OCI-LY7 (cell line): Measurements from ENCODE around the gene EOLA1. TPM values are rescaled to one million over a fixed set of nuclear protein-coding genes. Genes with fewer than 3 reads are reported as not detected.

Experiments
- BruUV-seq: library from RNA; stranded (reverse); fragments of 400-500 nt; replicated peaks from 2 replicates; lab custom pipeline; 2021; lab: Mats Ljungman, UMichigan
- CTCF ChIA-PET: fragments of 300-600 bp; sonication (Branson Sonifier 250); formaldehyde crosslinking; loops from one replicate; lab custom pipeline; 2022; ENCODE audit warnings: antibody characterized with exemption; ENCODE audit not compliant: unreplicated experiment; lab: Charles Lee
- POLR2A ChIA-PET: fragments of 300-600 bp; sonication (Branson Sonifier 250); formaldehyde crosslinking; loops from one replicate; lab custom pipeline; 2022; ENCODE audit warnings: antibody characterized with exemption; lab: Charles Lee
- DNase-seq: peaks from one replicate; pipeline ENCODE4 v3.0.0-alpha.2; 2015; ENCODE audit warnings: low spot score
- H2AFZ ChIP-seq: fragments of 200-600 bp; sonication (generic), shearing (Covaris generic); 2 replicates; pipeline ENCODE4 v1.6.1; 2014; ENCODE audit warnings: mild to moderate bottlenecking, antibody characterized with exemption, low read length, moderate library complexity
- H3K27ac ChIP-seq: fragments of 200-600 bp; sonication (generic); 2 replicates; pipeline ENCODE4 v1.5.1; 2014; ENCODE audit warnings: mixed run types, low read depth, mild to moderate bottlenecking, moderate library complexity, low read length, inconsistent platforms; ENCODE audit not compliant: poor library complexity, severe bottlenecking
- H3K36me3 ChIP-seq: fragments of 200-600 bp; sonication (generic); 2 replicates; pipeline ENCODE4 v1.6.1; 2014; ENCODE audit warnings: mild to moderate bottlenecking, antibody characterized with exemption, low read length, moderate library complexity, mixed read lengths; ENCODE audit not compliant: insufficient read depth
- H3K4me1 ChIP-seq: fragments of 200-600 bp; sonication (generic); 2 replicates; pipeline ENCODE4 v1.5.1; 2014; ENCODE audit warnings: mild to moderate bottlenecking, low read length; ENCODE audit not compliant: insufficient read depth, poor library complexity, severe bottlenecking
- H3K4me2 ChIP-seq: fragments of 200-600 bp; sonication (generic); 2 replicates; pipeline ENCODE4 v1.6.1; 2014; ENCODE audit warnings: mild to moderate bottlenecking, low read length
- H3K4me3 ChIP-seq: fragments of 200-600 bp; sonication (generic); 2 replicates; pipeline ENCODE4 v1.5.1; 2014; ENCODE audit warnings: mild to moderate bottlenecking, low read depth, low read length; ENCODE audit not compliant: poor library complexity, severe bottlenecking
- H3K79me2 ChIP-seq: fragments of 200-600 bp; sonication (generic); 2 replicates; pipeline ENCODE4 v1.6.1; 2016; ENCODE audit warnings: low read depth, mild to moderate bottlenecking, low read length, moderate library complexity, mixed read lengths; ENCODE audit not compliant: insufficient read depth
- H3K9me2 ChIP-seq: fragments of 200-600 bp; sonication (generic); 2 replicates; pipeline ENCODE4 v1.6.1; 2016; ENCODE audit warnings: mild to moderate bottlenecking, low read length, mixed read lengths; ENCODE audit not compliant: insufficient read depth
- H3K9me3 ChIP-seq: fragments of 200-600 bp; sonication (generic); 2 replicates; pipeline ENCODE4 v1.6.1; 2014; ENCODE audit warnings: mild to moderate bottlenecking, mixed run types, low read length, mixed read lengths
- H4K20me1 ChIP-seq: fragments of 200-600 bp; sonication (generic); 2 replicates; pipeline ENCODE4 v1.6.1; 2014; ENCODE audit warnings: mild to moderate bottlenecking, antibody characterized with exemption, low read length, moderate library complexity, mixed read lengths; ENCODE audit not compliant: insufficient read depth
- CTCF ChIP-seq: fragments of 200-600 bp; sonication (generic); conservative IDR thresholded peaks from 2 replicates; pipeline ENCODE4 v1.5.1; 2014; ENCODE audit warnings: mild to moderate bottlenecking, antibody characterized with exemption, low read length, moderate library complexity, mixed read lengths
- EZH2phosphoT487 ChIP-seq: fragments of 200-600 bp; sonication (generic); IDR thresholded peaks from 2 replicates; pipeline ENCODE4 v1.6.1; 2018; ENCODE audit warnings: low read depth, borderline replicate concordance, mild to moderate bottlenecking, mixed run types, antibody characterized with exemption, low read length, moderate library complexity, mixed read lengths
- intact Hi-C: fragments of 100-400 bp; cut with micrococcal nuclease; formaldehyde crosslinking; loops from one replicate; pipeline ENCODE4 v1.10.0; 2022; ENCODE audit not compliant: unreplicated experiment
- total RNA-seq, 2 experiments: library from RNA; depleted of rRNA in 1 of 2; stranded (reverse); fragments of >200 nt in 1 of 2; shearing (Covaris generic) in 1 of 2; gene quantifications; 2 replicates each; pipeline ENCODE4 v1.2.3, GENCODE V29; 2014 to 2022

Gene EOLA1
- total RNA-seq, 2 experiments from 2014 or later = 13.0 to 22.9 TPM

GRCh38 chrX:149495573-149496071 is 45.2 kb upstream of the EOLA1 start:
- Histone ChIP-seq H3K36me3 (peaks cover 88% of the 10 kb centered on the region), H3K4me1 (peaks cover 6% of the 10 kb centered on the region), H3K9me2 (no peaks in the 10 kb centered on the region), H4K20me1 (no peaks in the 10 kb centered on the region), H3K79me2 (no peaks in the 10 kb centered on the region), H3K4me3 (no peak overlapping the region), H3K27ac (no peak overlapping the region), H2AFZ (no peak overlapping the region), H3K4me2 (no peak overlapping the region), H3K9me3 (no peaks in the 10 kb centered on the region)
- ChIA-PET POLR2A (interaction anchor here (0.8 kb wide), 1 partner anchor 10 kb away, joined by 3 read pairs; no protein-coding TSS in a partner anchor), CTCF (interaction anchor here (0.6 kb wide), 1 partner anchor 319 kb away, joined by 4 read pairs; no protein-coding TSS in a partner anchor)
- BruUV-seq = no TSS peak
- DNase-seq = no peak
- intact Hi-C loops = no loop called here
- TF ChIP-seq EZH2phosphoT487 (no peak), CTCF (no peak)

GRCh38 chrX:149497054-149497453 is 43.8 kb upstream of the EOLA1 start:
- no TSS peak for BruUV-seq
- intact Hi-C loops = no loop called here

More at GRCh38 chrX:149497054-149497453, 43.8 kb upstream of the EOLA1 start:
- Histone ChIP-seq H2AFZ (no peak overlapping the region), H3K9me2 (no peaks in the 10 kb centered on the region), H4K20me1 (no peaks in the 10 kb centered on the region), H3K9me3 (no peaks in the 10 kb centered on the region), H3K27ac (no peak overlapping the region), H3K4me1 (peaks cover 11% of the 10 kb centered on the region), H3K36me3 (peaks cover 92% of the 10 kb centered on the region), H3K4me2 (no peak overlapping the region), H3K79me2 (no peaks in the 10 kb centered on the region), H3K4me3 (no peak overlapping the region)
- ChIA-PET CTCF (no interaction called here), POLR2A (interaction anchor here (0.7 kb wide), 1 partner anchor 831 kb away, joined by 3 read pairs; no protein-coding TSS in a partner anchor)
- DNase-seq = no peak
- TF ChIP-seq CTCF (no peak), EZH2phosphoT487 (no peak)
